ENCODE data around the gene MDH1.

MDH1 gene

DNA sequence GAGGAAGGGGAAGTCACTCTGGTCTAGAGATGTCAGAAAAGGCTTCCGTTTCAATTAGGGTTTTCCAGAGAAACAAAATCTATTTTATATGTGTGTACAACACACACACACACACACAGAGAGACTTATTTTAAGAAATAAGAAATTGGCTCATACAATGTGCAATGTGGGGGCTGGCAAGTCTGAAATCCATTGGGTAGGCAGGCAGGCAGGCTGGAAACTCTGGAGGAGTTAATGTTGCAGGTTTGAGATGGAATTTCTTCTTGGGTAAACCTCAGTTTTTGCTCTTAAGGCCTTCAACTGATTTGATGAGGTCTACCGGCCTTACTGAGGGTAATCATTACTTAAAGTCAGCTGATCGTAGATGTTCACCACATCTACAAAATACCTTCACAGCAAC, 62.6 kb downstream of the MDH1 start:
- no peaks in the 10 kb centered on the region for H3K27me3 ChIP-seq (ENCODE audit: control insufficient read depth, insufficient read depth, low read length)

DNA sequence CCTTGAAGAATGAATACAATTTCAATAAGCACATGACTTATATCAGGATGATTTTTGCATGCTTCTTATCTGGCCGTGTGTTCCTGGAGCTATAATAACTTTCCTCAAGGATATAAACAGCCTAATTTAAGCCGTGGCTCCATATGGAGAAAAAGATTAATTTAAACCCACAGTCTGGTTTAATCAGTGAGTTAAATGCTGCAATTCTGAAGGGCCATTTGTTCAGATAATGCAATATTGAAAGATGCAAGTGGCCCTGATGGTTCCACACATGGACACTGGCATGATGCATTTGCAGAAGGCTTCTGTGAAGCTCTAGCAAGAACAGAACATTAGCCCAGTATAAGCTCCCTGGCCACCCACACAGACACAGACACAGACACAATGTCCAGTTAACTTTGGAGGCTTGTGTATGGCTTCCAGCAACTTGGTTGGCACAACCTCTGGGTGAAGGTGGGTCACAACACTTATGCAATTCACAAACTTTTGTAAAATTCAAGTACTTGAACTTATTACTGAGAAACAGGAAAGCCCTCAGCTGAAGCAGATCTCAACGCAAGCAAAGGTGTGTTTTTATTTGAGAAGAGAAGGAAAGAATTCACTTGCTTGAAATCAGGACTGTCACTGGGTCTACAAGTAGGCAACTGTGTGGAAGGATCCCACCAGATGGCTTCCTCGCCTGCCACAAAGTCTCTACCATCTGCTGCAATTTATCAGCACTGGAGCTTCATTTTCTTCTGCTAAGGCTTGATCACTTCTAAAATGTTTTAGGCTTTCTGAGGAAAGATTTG, 63.3 kb downstream of the MDH1 start:
- Histone ChIP-seq H3K36me3 (ENCODE audit: control insufficient read depth, insufficient read depth, low read length) (no peaks in the 10 kb centered on the region), H3K9me3 (ENCODE audit: control insufficient read depth, low read length) (no peaks in the 10 kb centered on the region), H3K4me2 (ENCODE audit: low read length) (no peak overlapping the region), H3K79me2 (no peaks in the 10 kb centered on the region), H3K27ac (no peak overlapping the region), H3K4me3 (ENCODE audit: low read depth, low read length) (no peak overlapping the region), H2AFZ (no peak overlapping the region), H3K9ac (no peak overlapping the region), H3K4me1 (no peaks in the 10 kb centered on the region), H3K27me3 (ENCODE audit: control insufficient read depth, insufficient read depth, low read length) (no peaks in the 10 kb centered on the region)
- TF ChIP-seq, protein P1, sequence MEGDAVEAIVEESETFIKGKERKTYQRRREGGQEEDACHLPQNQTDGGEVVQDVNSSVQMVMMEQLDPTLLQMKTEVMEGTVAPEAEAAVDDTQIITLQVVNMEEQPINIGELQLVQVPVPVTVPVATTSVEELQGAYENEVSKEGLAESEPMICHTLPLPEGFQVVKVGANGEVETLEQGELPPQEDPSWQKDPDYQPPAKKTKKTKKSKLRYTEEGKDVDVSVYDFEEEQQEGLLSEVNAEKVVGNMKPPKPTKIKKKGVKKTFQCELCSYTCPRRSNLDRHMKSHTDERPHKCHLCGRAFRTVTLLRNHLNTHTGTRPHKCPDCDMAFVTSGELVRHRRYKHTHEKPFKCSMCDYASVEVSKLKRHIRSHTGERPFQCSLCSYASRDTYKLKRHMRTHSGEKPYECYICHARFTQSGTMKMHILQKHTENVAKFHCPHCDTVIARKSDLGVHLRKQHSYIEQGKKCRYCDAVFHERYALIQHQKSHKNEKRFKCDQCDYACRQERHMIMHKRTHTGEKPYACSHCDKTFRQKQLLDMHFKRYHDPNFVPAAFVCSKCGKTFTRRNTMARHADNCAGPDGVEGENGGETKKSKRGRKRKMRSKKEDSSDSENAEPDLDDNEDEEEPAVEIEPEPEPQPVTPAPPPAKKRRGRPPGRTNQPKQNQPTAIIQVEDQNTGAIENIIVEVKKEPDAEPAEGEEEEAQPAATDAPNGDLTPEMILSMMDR (IDR thresholded peaks at IDR 0.05): no peak

More for the DNA sequence above, 62.6 kb downstream of the MDH1 start:
- Histone ChIP-seq H3K4me2 (ENCODE audit: low read length) (no peak overlapping the region), H3K9me3 (ENCODE audit: control insufficient read depth, low read length) (no peaks in the 10 kb centered on the region), H3K27ac (no peak overlapping the region), H3K4me1 (no peaks in the 10 kb centered on the region), H3K36me3 (ENCODE audit: control insufficient read depth, insufficient read depth, low read length) (no peaks in the 10 kb centered on the region), H3K4me3 (ENCODE audit: low read depth, low read length) (no peak overlapping the region), H3K9ac (no peak overlapping the region), H2AFZ (no peak overlapping the region), H3K79me2 (no peaks in the 10 kb centered on the region)
- TF ChIP-seq, protein P1 (IDR thresholded peaks at IDR 0.05): no peak

DNA sequence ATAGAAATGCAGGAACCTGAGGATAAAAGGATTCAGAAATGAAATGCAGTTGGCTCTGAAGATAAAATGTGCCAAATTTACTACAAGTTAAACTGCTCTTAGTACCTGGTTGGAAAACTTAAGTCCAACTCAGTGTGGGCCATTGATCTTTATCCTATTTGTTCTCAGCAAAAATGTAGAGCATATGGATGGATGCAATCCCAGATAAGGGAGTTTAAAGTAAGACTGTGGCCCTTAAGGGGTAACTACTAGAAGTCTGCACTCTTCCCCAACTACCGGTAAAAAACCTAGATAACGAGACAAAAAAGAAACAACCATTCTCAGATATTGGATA, 63.9 kb downstream of the MDH1 start:
- TF ChIP-seq, protein P1 (IDR thresholded peaks at IDR 0.05): no peak
- H3K9ac ChIP-seq: no peak overlapping the region
- H3K27ac ChIP-seq: no peak overlapping the region
- H3K27me3 ChIP-seq (ENCODE audit: control insufficient read depth, insufficient read depth, low read length): no peaks in the 10 kb centered on the region
- no peak overlapping the region for H2AFZ ChIP-seq
- H3K4me3 ChIP-seq (ENCODE audit: low read depth, low read length): no peak overlapping the region
- no peaks in the 10 kb centered on the region for H3K79me2 ChIP-seq
- H3K36me3 ChIP-seq (ENCODE audit: control insufficient read depth, insufficient read depth, low read length): no peaks in the 10 kb centered on the region
- no peaks in the 10 kb centered on the region for H3K4me1 ChIP-seq
- no peak overlapping the region for H3K4me2 ChIP-seq (ENCODE audit: low read length)
- no peaks in the 10 kb centered on the region for H3K9me3 ChIP-seq (ENCODE audit: control insufficient read depth, low read length)

DNA sequence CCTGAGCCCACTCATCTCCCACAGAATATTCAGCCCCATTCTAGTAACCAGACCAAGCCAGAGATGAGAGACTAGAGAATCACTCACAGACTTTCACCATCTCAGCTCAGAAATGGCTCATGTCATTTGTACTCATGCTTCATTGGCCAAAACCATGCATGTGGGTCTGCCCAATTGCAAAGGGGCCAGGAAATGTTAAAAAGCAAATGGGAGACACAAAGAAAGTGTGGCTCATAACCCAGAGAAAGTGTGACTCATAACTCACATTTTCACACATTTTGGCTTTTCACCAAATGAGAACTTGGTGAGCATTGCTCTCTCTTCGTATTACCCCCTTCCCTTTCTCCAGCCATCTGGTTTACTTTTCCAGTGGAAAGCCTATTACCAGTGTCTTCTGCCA, 66.2 kb downstream of the MDH1 start:
- Histone ChIP-seq H3K27ac (no peak overlapping the region), H3K36me3 (ENCODE audit: control insufficient read depth, insufficient read depth, low read length) (no peaks in the 10 kb centered on the region), H3K4me3 (ENCODE audit: low read depth, low read length) (no peak overlapping the region), H3K27me3 (ENCODE audit: control insufficient read depth, insufficient read depth, low read length) (no peaks in the 10 kb centered on the region), H3K9me3 (ENCODE audit: control insufficient read depth, low read length) (no peaks in the 10 kb centered on the region), H3K4me1 (peaks cover 4% of the 10 kb centered on the region), H3K79me2 (no peaks in the 10 kb centered on the region), H2AFZ (no peak overlapping the region), H3K9ac (no peak overlapping the region), H3K4me2 (ENCODE audit: low read length) (no peak overlapping the region)
- TF ChIP-seq, protein P1 (IDR thresholded peaks at IDR 0.05): no peak

Measured in parathyroid adenoma (tissue), 2 donors.